ENCODE data around the gene CEP19. TPM values are rescaled to one million over a fixed set of nuclear protein-coding genes. Genes with fewer than 3 reads are reported as not detected.
A peak's percentile ranks its signal among the peaks of the same experiment; 100 is the strongest.

CEP19 gene
- total RNA-seq, 3 donors from 2014 or later (not counting 1 experiment from before 2014, with no cell fraction given), result 0.92 to 1.8 (median 1.1) TPM

DNA sequence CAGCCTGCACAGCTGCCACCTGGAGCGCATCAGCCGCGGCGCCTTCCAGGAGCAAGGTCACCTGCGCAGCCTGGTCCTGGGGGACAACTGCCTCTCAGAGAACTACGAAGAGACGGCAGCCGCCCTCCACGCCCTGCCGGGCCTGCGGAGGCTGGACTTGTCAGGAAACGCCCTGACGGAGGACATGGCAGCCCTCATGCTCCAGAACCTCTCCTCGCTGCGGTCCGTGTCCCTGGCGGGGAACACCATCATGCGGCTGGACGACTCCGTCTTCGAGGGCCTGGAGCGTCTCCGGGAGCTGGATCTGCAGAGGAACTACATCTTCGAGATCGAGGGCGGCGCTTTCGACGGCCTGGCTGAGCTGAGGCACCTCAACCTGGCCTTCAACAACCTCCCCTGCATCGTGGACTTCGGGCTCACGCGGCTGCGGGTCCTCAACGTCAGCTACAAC lies 52.1 kb downstream of the CEP19 start:
- peak overlapping the region in 1 of 2 donors; percentile 14 for H3K27ac Mint-ChIP-seq
- no peak overlapping the region for H3K27ac ChIP-seq (ENCODE audit: low read length)
- H3K36me3 ChIP-seq (ENCODE audit: control insufficient read depth, insufficient read depth, low read length), result peaks cover 71% of the 10 kb centered on the region
- no peaks in the 10 kb centered on the region for H3K9me3 Mint-ChIP-seq
- no peak overlapping the region for H3K4me3 Mint-ChIP-seq
- TF ChIP-seq, protein P1, sequence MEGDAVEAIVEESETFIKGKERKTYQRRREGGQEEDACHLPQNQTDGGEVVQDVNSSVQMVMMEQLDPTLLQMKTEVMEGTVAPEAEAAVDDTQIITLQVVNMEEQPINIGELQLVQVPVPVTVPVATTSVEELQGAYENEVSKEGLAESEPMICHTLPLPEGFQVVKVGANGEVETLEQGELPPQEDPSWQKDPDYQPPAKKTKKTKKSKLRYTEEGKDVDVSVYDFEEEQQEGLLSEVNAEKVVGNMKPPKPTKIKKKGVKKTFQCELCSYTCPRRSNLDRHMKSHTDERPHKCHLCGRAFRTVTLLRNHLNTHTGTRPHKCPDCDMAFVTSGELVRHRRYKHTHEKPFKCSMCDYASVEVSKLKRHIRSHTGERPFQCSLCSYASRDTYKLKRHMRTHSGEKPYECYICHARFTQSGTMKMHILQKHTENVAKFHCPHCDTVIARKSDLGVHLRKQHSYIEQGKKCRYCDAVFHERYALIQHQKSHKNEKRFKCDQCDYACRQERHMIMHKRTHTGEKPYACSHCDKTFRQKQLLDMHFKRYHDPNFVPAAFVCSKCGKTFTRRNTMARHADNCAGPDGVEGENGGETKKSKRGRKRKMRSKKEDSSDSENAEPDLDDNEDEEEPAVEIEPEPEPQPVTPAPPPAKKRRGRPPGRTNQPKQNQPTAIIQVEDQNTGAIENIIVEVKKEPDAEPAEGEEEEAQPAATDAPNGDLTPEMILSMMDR (IDR thresholded peaks at IDR 0.05), result no peak
- peaks cover 11% of the 10 kb centered on the region for H3K4me1 ChIP-seq (ENCODE audit: control insufficient read depth, insufficient read depth, low read length)
- peaks cover 7% of the 10 kb centered on the region for H3K36me3 Mint-ChIP-seq
- ATAC-seq (no peak), DNase-seq (no peak)
- whole genome bisulfite sequencing (ENCODE audit: insufficient coverage), result 96% methylated on average over 35 of the region's 35 CpGs
- H3K9me3 ChIP-seq (ENCODE audit: control insufficient read depth, insufficient read depth, low read length), result no peaks in the 10 kb centered on the region
- H3K4me3 ChIP-seq (ENCODE audit: low read length), result no peak overlapping the region
- no peaks in the 10 kb centered on the region for H3K27me3 Mint-ChIP-seq (ENCODE audit: low read depth in 2 of 2)
- no peaks in the 10 kb centered on the region for H3K27me3 ChIP-seq (ENCODE audit: control insufficient read depth, insufficient read depth, low read length)
- peaks cover 10 to 11% of the 10 kb centered on the region in 2 donors for H3K4me1 Mint-ChIP-seq
- intact Hi-C loops (cut with micrococcal nuclease), result no loop called here

Other genes starting within 250 kb of the CEP19 start
- 10 to 100 TPM; 34.5 to 45.0 (median 42.0) TPM for gene RNF168, start 208.5 kb downstream of the CEP19 start, total RNA-seq
- gene SMCO1, start 196.9 kb downstream of the CEP19 start, total RNA-seq, result not detected
- gene WDR53, start 143.7 kb downstream of the CEP19 start, total RNA-seq, result 10 to 100 TPM; 13.5 to 16.2 (median 14.7) TPM
- gene FBXO45, start 143.6 kb downstream of the CEP19 start, total RNA-seq, result 1 to 10 TPM; 3.2 to 7.9 (median 7.8) TPM
- gene NRROS, start 72.6 kb downstream of the CEP19 start, total RNA-seq, result 10 to 100 TPM; 32.5 to 56.3 (median 56.2) TPM
- 10 to 100 TPM; 23.9 to 31.8 (median 24.2) TPM for gene PIGX, start 127 bp upstream of the CEP19 start, total RNA-seq
- 10 to 100 TPM; 64.5 to 68.6 (median 66.4) TPM for gene PAK2, start 27.6 kb upstream of the CEP19 start, total RNA-seq
- gene SENP5, start 155.7 kb upstream of the CEP19 start, total RNA-seq, result 10 to 100 TPM; 77.0 to 98.7 (median 78.0) TPM
- 10 to 100 TPM; 32.3 to 44.1 (median 37.5) TPM for gene NCBP2, start 230.3 kb upstream of the CEP19 start, total RNA-seq

All from natural killer cell (primary cell).